GM18502 (cell line): ENCODE data around the gene BCO2.
A peak's percentile ranks its signal among the peaks of the same experiment; 100 is the strongest.
"Not testable (repeated sequence)": the region's sequence is repeated elsewhere in the genome, so short reads cannot be mapped to it uniquely, and the experiment has no call there.

Experiments
- ATAC-seq: cut with Tn5 transposase; IDR thresholded peaks from one replicate; pipeline ENCODE4 v1.9.1; 2021; ENCODE audit warnings: mild to moderate bottlenecking; ENCODE audit not compliant: unreplicated experiment, poor library complexity

Gene BCO2

GRCh38 chr11:112165049-112165448 is 10.3 kb upstream of the BCO2 start:
- ATAC-seq: no peak

GRCh38 chr11:112166562-112166961 is 8.8 kb upstream of the BCO2 start:
- ATAC-seq: no peak

GRCh38 chr11:112167145-112167544 is 8.2 kb upstream of the BCO2 start, which contains the start of gene TEX12:
Gene TEX12 (plus strand): TSS chr11:112167372. CDS start chr11:112169269, 1,897 bp downstream.
- no peak for ATAC-seq

GRCh38 chr11:112172362-112172994 is 2.8 kb upstream of the BCO2 start:
- peak; percentile 86 for ATAC-seq

GRCh38 chr11:112173152-112173551 is 2.2 kb upstream of the BCO2 start:
- no peak for ATAC-seq

GRCh38 chr11:112175599-112175952 is 264 bp downstream of the BCO2 start:
- ATAC-seq: no peak

- ATAC-seq: no peak
Measured at GRCh38 chr11:112176077-112176476, 765 bp downstream of the BCO2 start.

- ATAC-seq: no peak
Measured at GRCh38 chr11:112177589-112177988, 2.3 kb downstream of the BCO2 start.

- no peak for ATAC-seq
Measured at GRCh38 chr11:112178428-112178827, 3.1 kb downstream of the BCO2 start.

- no peak for ATAC-seq
Measured at GRCh38 chr11:112178936-112179335, 3.6 kb downstream of the BCO2 start.

- ATAC-seq: peak; percentile 70
Measured at GRCh38 chr11:112179601-112180000, 4.3 kb downstream of the BCO2 start.

GRCh38 chr11:112182867-112183266 is 7.6 kb downstream of the BCO2 start:
- no peak for ATAC-seq

- no peak for ATAC-seq
Measured at GRCh38 chr11:112185883-112186282, 10.6 kb downstream of the BCO2 start.

GRCh38 chr11:112186304-112186703 is 11.0 kb downstream of the BCO2 start:
- ATAC-seq: no peak

- not testable (repeated sequence) for ATAC-seq
Measured at GRCh38 chr11:112195113-112195512, 19.8 kb downstream of the BCO2 start.

- no peak for ATAC-seq
Measured at GRCh38 chr11:112195951-112196351, 20.6 kb downstream of the BCO2 start.

GRCh38 chr11:112196519-112197087 is 21.3 kb downstream of the BCO2 start:
- ATAC-seq: no peak

GRCh38 chr11:112199101-112199500 is 23.8 kb downstream of the BCO2 start:
- not testable (repeated sequence) for ATAC-seq

GRCh38 chr11:112200252-112200651 is 24.9 kb downstream of the BCO2 start:
- no peak for ATAC-seq

GRCh38 chr11:112206071-112206470 is 30.8 kb downstream of the BCO2 start:
- ATAC-seq: no peak

GRCh38 chr11:112210890-112211289 is 35.6 kb downstream of the BCO2 start:
- ATAC-seq: no peak

- ATAC-seq: no peak
Measured at GRCh38 chr11:112211536-112211935, 36.2 kb downstream of the BCO2 start.
